IPS-15b (cell line): ENCODE measurements around the gene GINS1.

ENCODE experiments used
- H3K27me3 ChIP-seq: one replicate; pipeline ENCODE4 v1.6.1; 2013; ENCODE audit warnings: low read length; ENCODE audit not compliant: control insufficient read depth, insufficient read depth
- H3K36me3 ChIP-seq: one replicate; pipeline ENCODE4 v1.6.1; 2013; ENCODE audit warnings: low read length; ENCODE audit not compliant: control insufficient read depth, insufficient read depth
- H3K4me1 ChIP-seq: one replicate; pipeline ENCODE4 v1.6.1; 2013; ENCODE audit warnings: mild to moderate bottlenecking, low read length; ENCODE audit not compliant: control insufficient read depth, insufficient read depth
- H3K4me3 ChIP-seq: one replicate; pipeline ENCODE4 v1.5.1; 2013; ENCODE audit warnings: low read depth, low read length
- H3K9ac ChIP-seq: one replicate; pipeline ENCODE4 v1.6.1; 2013; ENCODE audit warnings: low read depth, mild to moderate bottlenecking, low read length
- H3K9me3 ChIP-seq: one replicate; pipeline ENCODE4 v1.6.1; 2013; ENCODE audit warnings: mild to moderate bottlenecking, low read length; ENCODE audit not compliant: control insufficient read depth, insufficient read depth

GINS1 gene

DNA sequence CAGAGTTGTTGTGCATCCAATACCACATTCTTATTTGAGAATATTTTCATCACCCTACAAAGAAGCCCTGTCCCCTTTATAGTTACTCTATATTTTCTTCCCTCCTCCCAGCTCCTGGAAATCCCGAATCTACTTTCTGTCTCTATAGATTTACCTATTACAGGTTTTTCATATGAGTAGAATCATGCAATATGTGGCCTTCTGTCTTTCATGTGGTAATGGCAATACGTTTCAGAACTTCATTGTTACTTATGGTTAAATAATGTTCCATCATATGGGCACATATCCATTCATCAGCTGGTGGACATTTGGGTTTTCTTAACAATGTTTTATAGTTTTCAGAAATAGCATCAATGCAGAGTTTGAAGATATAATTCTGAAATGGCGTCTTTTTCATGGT, 17.1 kb downstream of the GINS1 start:
- H3K9ac ChIP-seq: no peak overlapping the region
- no peak overlapping the region for H3K4me3 ChIP-seq
- H3K36me3 ChIP-seq: peaks cover 19% of the 10 kb centered on the region
- H3K4me1 ChIP-seq: no peaks in the 10 kb centered on the region
- no peaks in the 10 kb centered on the region for H3K27me3 ChIP-seq
- no peaks in the 10 kb centered on the region for H3K9me3 ChIP-seq

- Histone ChIP-seq H3K9me3 (no peaks in the 10 kb centered on the region), H3K9ac (no peak overlapping the region), H3K36me3 (peaks cover 17% of the 10 kb centered on the region), H3K27me3 (no peaks in the 10 kb centered on the region), H3K4me1 (peaks cover 9% of the 10 kb centered on the region), H3K4me3 (no peak overlapping the region)
Measured at GRCh38 chr20:25437153-25437581, 29.7 kb downstream of the GINS1 start.

DNA sequence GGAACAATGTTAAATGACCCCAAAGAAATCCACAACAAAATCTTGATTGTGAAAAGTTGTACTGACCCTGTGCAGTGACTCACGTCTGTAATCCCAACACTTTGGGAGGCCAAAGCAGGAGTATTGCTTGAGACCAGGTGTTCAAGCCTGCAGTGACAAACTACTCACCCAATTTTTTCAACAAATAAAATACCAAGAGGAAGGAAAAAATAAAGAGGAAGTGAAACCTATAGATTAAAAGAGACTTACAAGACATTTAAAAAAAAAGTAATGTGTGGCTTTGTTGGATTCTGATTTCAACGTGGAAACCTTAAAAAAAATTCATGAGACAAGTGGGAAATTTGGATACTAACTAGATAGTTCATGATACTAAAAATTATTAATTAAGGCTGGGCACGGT, 31.9 kb downstream of the GINS1 start:
- peaks cover 17% of the 10 kb centered on the region for H3K36me3 ChIP-seq
- H3K4me1 ChIP-seq: peaks cover 9% of the 10 kb centered on the region

GRCh38 chr20:25444556-25444955, 37.1 kb downstream of the GINS1 start:
- H3K4me3 ChIP-seq: no peak overlapping the region
- H3K36me3 ChIP-seq: peaks cover 22% of the 10 kb centered on the region
- no peaks in the 10 kb centered on the region for H3K9me3 ChIP-seq
- H3K9ac ChIP-seq: no peak overlapping the region
- H3K27me3 ChIP-seq: no peaks in the 10 kb centered on the region
- H3K4me1 ChIP-seq: no peaks in the 10 kb centered on the region

More for the DNA sequence above, 31.9 kb downstream of the GINS1 start:
- Histone ChIP-seq H3K9ac (no peak overlapping the region), H3K27me3 (no peaks in the 10 kb centered on the region), H3K9me3 (no peaks in the 10 kb centered on the region), H3K4me3 (no peak overlapping the region)

DNA sequence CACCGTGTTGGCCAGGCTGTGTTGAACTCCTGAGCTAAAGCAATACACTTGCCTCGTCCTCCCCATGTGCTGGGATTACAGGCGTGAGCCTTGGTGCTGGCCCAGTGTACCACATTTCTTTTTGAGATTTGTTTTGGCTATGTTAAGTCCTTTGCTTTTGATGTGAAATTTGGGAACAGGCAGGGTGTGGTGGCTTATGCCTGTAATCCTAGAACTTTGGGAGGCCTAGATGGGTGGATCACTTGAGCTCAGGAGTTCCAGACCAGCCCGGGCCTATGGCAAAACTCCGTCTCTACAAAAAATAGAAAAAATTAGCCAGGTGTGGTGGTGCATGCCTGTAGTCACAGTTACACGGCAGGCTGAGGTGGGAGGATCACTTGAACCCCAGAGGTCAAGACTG, 40.2 kb downstream of the GINS1 start:
- no peaks in the 10 kb centered on the region for H3K27me3 ChIP-seq
- H3K9ac ChIP-seq: no peak overlapping the region
- no peaks in the 10 kb centered on the region for H3K9me3 ChIP-seq
- no peak overlapping the region for H3K4me3 ChIP-seq
- H3K36me3 ChIP-seq: peaks cover 17% of the 10 kb centered on the region
- H3K4me1 ChIP-seq: no peaks in the 10 kb centered on the region

GRCh38 chr20:25452333-25452732, 44.9 kb downstream of the GINS1 start:
- no peaks in the 10 kb centered on the region for H3K9me3 ChIP-seq
- H3K36me3 ChIP-seq: peaks cover 28% of the 10 kb centered on the region
- no peaks in the 10 kb centered on the region for H3K4me1 ChIP-seq
- H3K27me3 ChIP-seq: no peaks in the 10 kb centered on the region
- H3K4me3 ChIP-seq: no peak overlapping the region
- H3K9ac ChIP-seq: no peak overlapping the region

GRCh38 chr20:25453035-25453810, 45.8 kb downstream of the GINS1 start:
- H3K36me3 ChIP-seq: peaks cover 30% of the 10 kb centered on the region
- no peaks in the 10 kb centered on the region for H3K4me1 ChIP-seq
- no peaks in the 10 kb centered on the region for H3K27me3 ChIP-seq
- H3K4me3 ChIP-seq: no peak overlapping the region
- H3K9ac ChIP-seq: no peak overlapping the region
- H3K9me3 ChIP-seq: no peaks in the 10 kb centered on the region

DNA sequence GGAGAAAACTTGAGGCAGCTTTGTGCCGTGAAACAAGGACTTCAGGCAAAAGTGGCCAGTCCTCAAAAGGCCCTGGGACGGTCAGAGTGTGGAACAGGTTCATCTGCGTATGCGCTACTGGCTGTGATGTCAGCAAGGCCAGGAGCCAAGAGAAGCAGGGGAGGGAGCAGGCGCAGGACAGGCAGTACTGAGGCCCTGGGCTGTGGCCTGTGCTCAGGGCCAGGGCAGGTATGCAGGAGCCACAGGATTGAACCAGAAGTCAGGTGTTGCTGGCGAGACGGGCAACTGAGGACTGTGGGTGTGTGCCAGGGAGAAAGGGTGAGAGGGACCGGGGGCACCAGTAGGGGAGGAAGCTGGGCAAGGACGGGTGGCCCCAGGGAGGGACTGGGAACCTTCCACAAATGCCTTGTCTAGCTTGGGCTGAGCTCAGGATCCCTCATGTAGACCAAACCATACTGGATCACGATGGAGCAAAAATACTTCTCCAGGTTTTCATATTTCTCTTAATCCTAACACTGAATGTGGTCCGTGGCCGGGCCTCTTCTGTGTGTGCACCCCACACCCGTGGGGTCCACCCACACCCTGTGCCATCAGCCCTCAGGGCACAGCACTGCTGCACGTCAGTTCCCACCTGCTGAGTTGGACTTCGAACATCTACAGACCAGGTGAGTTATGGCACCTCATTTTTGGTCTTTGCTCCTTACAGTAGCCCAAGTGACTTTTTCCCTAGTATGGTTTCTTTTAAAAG, 46.9 kb downstream of the GINS1 start:
- H3K27me3 ChIP-seq: no peaks in the 10 kb centered on the region
- no peaks in the 10 kb centered on the region for H3K4me1 ChIP-seq
- H3K4me3 ChIP-seq: no peak overlapping the region
- peaks cover 32% of the 10 kb centered on the region for H3K36me3 ChIP-seq
- no peak overlapping the region for H3K9ac ChIP-seq
- no peaks in the 10 kb centered on the region for H3K9me3 ChIP-seq

GRCh38 chr20:25457886-25458680, 50.6 kb downstream of the GINS1 start:
- peaks cover 42% of the 10 kb centered on the region for H3K36me3 ChIP-seq
- H3K4me3 ChIP-seq: no peak overlapping the region
- no peaks in the 10 kb centered on the region for H3K9me3 ChIP-seq
- no peaks in the 10 kb centered on the region for H3K4me1 ChIP-seq
- H3K9ac ChIP-seq: no peak overlapping the region
- H3K27me3 ChIP-seq: no peaks in the 10 kb centered on the region

DNA sequence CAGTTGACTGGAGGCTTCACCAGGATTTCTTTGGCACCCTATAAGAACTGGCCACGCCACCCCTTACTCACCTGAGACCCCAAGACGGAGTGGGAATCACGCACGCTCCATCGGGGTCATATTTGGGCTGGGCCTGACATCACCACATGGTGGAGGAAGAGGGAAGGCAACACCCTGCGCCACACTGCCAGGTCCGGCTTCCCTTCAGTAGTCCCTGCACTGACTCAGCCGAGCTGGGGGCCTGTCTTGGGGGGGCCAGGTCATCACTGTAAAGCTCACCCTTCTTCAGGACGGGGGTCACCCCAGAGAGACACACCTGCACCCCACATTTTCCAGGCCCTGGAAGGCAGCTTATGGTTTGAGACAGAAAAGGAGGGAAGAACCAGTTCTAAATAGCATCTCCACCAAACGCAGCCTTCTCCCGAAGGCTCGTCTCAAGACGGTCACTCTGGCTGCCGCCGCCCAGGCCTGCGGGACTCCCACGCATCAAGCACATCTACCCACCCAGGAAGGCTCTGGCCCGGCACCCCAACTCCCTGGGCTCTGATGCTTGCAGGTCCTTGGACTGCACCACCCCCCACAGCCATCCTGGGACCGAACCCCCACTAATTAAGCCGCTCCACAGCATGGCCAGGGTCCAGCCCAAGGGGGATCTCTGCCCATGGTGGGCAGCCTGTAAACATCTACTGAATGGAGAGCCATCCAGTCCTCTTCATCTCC, 51.8 kb downstream of the GINS1 start:
- Histone ChIP-seq H3K9ac (no peak overlapping the region), H3K36me3 (peaks cover 35% of the 10 kb centered on the region), H3K4me3 (no peak overlapping the region), H3K4me1 (no peaks in the 10 kb centered on the region), H3K9me3 (no peaks in the 10 kb centered on the region), H3K27me3 (no peaks in the 10 kb centered on the region)

DNA sequence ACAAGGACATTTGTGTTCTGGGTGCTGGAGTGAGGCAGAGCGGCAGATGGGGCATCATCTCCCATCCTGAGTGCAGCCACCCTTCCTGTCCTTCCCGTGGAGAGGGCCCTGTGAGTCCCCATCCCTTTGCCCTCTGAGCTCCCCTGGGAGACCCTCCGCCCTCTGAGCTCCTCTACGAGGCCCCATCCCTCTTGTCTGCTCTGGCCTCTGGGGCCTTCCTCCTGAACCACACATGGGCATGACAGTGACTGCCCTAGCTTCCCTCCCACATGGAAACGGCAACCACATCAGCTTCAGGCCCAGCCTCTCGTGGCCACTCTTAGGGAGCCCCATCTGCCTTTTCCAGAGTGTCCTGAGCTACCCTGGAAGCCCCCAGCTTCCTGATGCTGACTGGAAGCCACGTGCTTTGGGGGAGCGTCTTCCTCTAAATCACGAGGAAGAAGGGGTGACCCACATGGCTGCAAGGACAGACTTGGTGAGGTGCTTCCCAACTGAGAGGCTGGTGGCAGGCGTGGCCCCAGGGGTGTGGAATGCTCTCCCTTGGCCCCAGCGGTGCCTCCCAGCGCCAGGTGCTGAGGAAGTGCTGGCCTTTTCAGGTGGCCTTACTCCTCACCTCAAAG, 52.6 kb downstream of the GINS1 start:
- H3K36me3 ChIP-seq: peaks cover 37% of the 10 kb centered on the region
- H3K4me1 ChIP-seq: no peaks in the 10 kb centered on the region
- no peak overlapping the region for H3K9ac ChIP-seq

More for the DNA sequence above, 52.6 kb downstream of the GINS1 start:
- Histone ChIP-seq H3K9me3 (no peaks in the 10 kb centered on the region), H3K4me3 (no peak overlapping the region), H3K27me3 (no peaks in the 10 kb centered on the region)
